ENCODE data around the gene INTS11. TPM values are rescaled to one million over a fixed set of nuclear protein-coding genes. Genes with fewer than 3 reads are reported as not detected.

Gene INTS11
- total and polyA plus RNA-seq, 9 of the 15 experiments (the other 6 are each of a cell fraction or from before 2014, with no cell fraction given) = 3.6 to 183 (median 110) TPM

DNA sequence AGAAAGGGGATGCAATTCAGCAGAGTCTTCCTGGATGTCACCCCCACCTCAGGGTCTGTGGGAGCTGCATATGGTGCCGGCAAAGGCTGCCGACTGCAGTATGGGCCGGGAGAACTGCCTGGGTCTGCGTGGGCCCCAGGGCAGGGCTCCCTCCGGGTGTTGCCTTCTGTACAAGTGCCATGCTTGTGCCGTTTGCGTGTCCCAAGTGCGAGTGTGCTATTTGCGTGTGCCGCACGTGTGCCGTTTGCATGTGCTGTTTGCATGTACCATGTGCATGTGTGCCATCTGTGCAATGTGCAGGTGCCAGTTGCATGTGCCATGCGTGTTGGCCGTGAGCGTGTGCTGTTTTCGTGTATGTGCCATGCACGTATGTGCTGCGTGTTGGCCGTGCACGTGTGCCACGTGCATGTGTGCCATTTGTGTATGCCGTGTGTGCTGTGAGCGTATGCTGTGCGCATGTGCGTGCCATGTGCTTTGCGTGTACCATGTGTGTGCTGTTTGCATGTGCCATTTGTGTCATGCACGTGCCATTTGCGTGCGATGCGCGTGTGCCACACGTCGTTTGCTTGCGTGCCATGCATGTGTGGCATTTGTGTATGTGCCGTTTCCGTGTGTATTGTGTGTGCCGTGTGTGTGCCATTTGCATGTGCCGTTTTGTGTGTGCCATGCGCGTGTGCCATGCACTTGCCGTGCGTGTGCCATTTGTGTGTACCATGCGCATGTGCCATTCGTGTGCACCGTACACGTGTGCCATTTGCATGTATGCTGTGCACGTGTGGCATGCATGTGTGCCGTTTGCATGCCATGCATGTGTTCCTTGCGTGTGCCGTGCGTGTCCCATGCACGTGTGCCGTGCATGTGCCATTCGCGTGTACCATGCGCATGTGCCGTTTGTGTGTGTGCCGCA, 5.1 kb upstream of the INTS11 start (continued):
- TF ChIP-seq, protein P1, sequence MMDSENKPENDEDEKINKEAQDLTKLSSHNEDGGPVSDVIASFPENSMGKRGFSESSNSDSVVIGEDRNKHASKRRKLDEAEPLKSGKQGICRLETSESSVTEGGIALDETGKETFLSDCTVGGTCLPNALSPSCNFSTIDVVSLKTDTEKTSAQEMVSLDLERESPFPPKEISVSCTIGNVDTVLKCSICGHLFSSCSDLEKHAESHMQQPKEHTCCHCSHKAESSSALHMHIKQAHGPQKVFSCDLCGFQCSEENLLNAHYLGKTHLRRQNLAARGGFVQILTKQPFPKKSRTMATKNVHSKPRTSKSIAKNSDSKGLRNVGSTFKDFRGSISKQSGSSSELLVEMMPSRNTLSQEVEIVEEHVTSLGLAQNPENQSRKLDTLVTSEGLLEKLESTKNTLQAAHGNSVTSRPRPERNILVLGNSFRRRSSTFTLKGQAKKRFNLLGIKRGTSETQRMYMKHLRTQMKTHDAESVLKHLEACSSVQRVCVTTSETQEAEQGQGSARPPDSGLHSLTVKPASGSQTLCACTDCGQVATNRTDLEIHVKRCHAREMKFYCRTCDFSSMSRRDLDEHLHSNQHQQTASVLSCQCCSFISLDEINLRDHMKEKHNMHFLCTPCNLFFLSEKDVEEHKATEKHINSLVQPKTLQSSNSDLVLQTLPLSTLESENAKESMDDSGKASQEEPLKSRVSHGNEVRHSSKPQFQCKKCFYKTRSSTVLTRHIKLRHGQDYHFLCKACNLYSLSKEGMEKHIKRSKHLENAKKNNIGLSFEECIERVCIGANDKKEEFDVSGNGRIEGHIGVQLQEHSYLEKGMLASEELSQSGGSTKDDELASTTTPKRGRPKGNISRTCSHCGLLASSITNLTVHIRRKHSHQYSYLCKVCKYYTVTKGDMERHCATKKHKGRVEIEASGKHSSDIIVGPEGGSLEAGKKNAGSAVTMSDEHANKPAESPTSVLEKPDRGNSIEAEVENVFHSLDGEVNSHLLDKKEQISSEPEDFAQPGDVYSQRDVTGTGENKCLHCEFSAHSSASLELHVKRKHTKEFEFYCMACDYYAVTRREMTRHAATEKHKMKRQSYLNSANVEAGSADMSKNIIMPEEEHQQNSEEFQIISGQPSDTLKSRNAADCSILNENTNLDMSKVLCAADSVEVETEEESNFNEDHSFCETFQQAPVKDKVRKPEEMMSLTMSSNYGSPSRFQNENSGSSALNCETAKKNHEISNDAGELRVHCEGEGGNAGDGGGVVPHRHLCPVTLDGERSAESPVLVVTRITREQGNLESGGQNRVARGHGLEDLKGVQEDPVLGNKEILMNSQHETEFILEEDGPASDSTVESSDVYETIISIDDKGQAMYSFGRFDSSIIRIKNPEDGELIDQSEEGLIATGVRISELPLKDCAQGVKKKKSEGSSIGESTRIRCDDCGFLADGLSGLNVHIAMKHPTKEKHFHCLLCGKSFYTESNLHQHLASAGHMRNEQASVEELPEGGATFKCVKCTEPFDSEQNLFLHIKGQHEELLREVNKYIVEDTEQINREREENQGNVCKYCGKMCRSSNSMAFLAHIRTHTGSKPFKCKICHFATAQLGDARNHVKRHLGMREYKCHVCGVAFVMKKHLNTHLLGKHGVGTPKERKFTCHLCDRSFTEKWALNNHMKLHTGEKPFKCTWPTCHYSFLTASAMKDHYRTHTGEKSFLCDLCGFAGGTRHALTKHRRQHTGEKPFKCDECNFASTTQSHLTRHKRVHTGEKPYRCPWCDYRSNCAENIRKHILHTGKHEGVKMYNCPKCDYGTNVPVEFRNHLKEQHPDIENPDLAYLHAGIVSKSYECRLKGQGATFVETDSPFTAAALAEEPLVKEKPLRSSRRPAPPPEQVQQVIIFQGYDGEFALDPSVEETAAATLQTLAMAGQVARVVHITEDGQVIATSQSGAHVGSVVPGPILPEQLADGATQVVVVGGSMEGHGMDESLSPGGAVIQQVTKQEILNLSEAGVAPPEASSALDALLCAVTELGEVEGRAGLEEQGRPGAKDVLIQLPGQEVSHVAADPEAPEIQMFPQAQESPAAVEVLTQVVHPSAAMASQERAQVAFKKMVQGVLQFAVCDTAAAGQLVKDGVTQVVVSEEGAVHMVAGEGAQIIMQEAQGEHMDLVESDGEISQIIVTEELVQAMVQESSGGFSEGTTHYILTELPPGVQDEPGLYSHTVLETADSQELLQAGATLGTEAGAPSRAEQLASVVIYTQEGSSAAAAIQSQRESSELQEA (IDR thresholded peaks at IDR 0.05; ENCODE audit: low read depth) = no peak
- peak; percentile 81 for TF ChIP-seq MAX (CRISPR knock-in tag; IDR thresholded peaks at IDR 0.05)
- no peak for TF ChIP-seq ETV5 (CRISPR knock-in tag; IDR thresholded peaks at IDR 0.05; ENCODE audit: low read depth)
- no peak; the same call in 1 of the 2 replicates for TF ChIP-seq PRMT5 (CRISPR knock-in tag; IDR thresholded peaks at IDR 0.05)
- TF ChIP-seq MLX (CRISPR knock-in tag; conservative IDR thresholded peaks at IDR 0.05) = 0 out of 4 replicates have a peak, but pooled peaks of 1 of the 2 experiments have one; percentile 42
- TF ChIP-seq POLR2AphosphoS2 (IDR thresholded peaks at IDR 0.05; ENCODE audit: low read length) = peak; percentile 45; the same call in 1 of the 2 replicates
- TF ChIP-seq MAFK (IDR thresholded peaks at IDR 0.05; ENCODE audit: low read length) = no peak
- TF ChIP-seq ZFP91 (CRISPR knock-in tag; IDR thresholded peaks at IDR 0.05) = peak; percentile 72
- TF ChIP-seq BACH1 (tag; IDR thresholded peaks at IDR 0.05) = no peak
- peak; percentile 67 for TF ChIP-seq KDM5B (IDR thresholded peaks at IDR 0.05; ENCODE audit: insufficient replicate concordance, low read depth, low read length)
- TF ChIP-seq TARDBP (IDR thresholded peaks at IDR 0.05) = peak; percentile 91
- TF ChIP-seq NR1H2 (CRISPR knock-in tag; IDR thresholded peaks at IDR 0.05) = no peak
- no peak for TF ChIP-seq PHF8 (IDR thresholded peaks at IDR 0.05; ENCODE audit: borderline replicate concordance, low read length)

Measured in K562 (cell line).